Measurements from ENCODE around the gene P3H3.
"Not testable (repeated sequence)": the region's sequence is repeated elsewhere in the genome, so short reads cannot be mapped to it uniquely, and the experiment has no call there.

The P3H3 gene

GRCh38 chr12:6845395-6845794 lies 17.2 kb downstream of the P3H3 start:
- no peak for DNase-seq

- no peak for DNase-seq
These were observed 18.2 kb downstream of the P3H3 start for GRCh38 chr12:6846316-6846869.

- no peak for DNase-seq
These were observed 19.5 kb downstream of the P3H3 start for GRCh38 chr12:6847676-6848075.

- DNase-seq: no peak
These were observed 21.2 kb downstream of the P3H3 start for GRCh38 chr12:6849427-6849826.

GRCh38 chr12:6849976-6850560 lies 21.9 kb downstream of the P3H3 start:
- no peak for DNase-seq

GRCh38 chr12:6850796-6851152 lies 22.6 kb downstream of the P3H3 start:
- DNase-seq: no peak

- DNase-seq: peak; percentile 97
These were observed 23.1 kb downstream of the P3H3 start, which contains the start of gene CDCA3 for GRCh38 chr12:6851153-6851920. TSS of gene CDCA3 (minus strand) at chr12:6851286. CDS start at chr12:6850952, 334 bp downstream.

GRCh38 chr12:6851921-6852650 lies 23.9 kb downstream of the P3H3 start, which contains the start of gene USP5:
TSS of gene USP5 (plus strand) at chr12:6852150. CDS start at chr12:6852180, 30 bp downstream.
- DNase-seq: peak; percentile 100

GRCh38 chr12:6852651-6853354 lies 24.6 kb downstream of the P3H3 start:
- DNase-seq: peak; percentile 74

GRCh38 chr12:6853626-6854025 lies 25.4 kb downstream of the P3H3 start:
- no peak for DNase-seq

- DNase-seq: peak; percentile 15
These were observed 25.8 kb downstream of the P3H3 start for GRCh38 chr12:6854036-6854435.

GRCh38 chr12:6855322-6855721 lies 27.1 kb downstream of the P3H3 start:
- DNase-seq: peak; percentile 13

GRCh38 chr12:6858799-6859198 lies 30.6 kb downstream of the P3H3 start:
- peak; percentile 12 for DNase-seq

GRCh38 chr12:6860116-6860515 lies 31.9 kb downstream of the P3H3 start:
- DNase-seq: no peak

GRCh38 chr12:6860942-6861341 lies 32.7 kb downstream of the P3H3 start:
- no peak for DNase-seq

GRCh38 chr12:6861391-6861790 lies 33.2 kb downstream of the P3H3 start:
- DNase-seq: no peak

- peak; percentile 18 for DNase-seq
These were observed 34.8 kb downstream of the P3H3 start for GRCh38 chr12:6863033-6863432.

- peak; percentile 18 for DNase-seq
These were observed 35.5 kb downstream of the P3H3 start for GRCh38 chr12:6863586-6864321.

GRCh38 chr12:6865307-6865706 lies 37.1 kb downstream of the P3H3 start:
- not testable (repeated sequence) for DNase-seq

- DNase-seq: peak; percentile 53
These were observed 38.1 kb downstream of the P3H3 start for GRCh38 chr12:6866163-6866919.

- DNase-seq: no peak
These were observed 38.8 kb downstream of the P3H3 start for GRCh38 chr12:6866920-6867412.

All from femur (tissue), 1 donor.